A549 (cell line): ENCODE results near the gene AGRN. TPM values are rescaled to one million over a fixed set of nuclear protein-coding genes. Genes with fewer than 3 reads are reported as not detected.

Experiments
- ATAC-seq, 2 experiments: fragments of 200-7000 bp in 1 of 2; fragments of >200 bp in 1 of 2; cut with Nextera tagmentation in 1 of 2; cut with Tn5 transposase in 1 of 2; 3 replicates each; pipeline versions ENCODE4 v1.8.0 to v1.9.1; 2018 to 2020; ENCODE audit warnings: mild to moderate bottlenecking in 1 of 2, moderate library complexity in 1 of 2
- CTCF ChIA-PET: fragments of 300-600 bp; sonication (Branson Sonifier 250); formaldehyde crosslinking; extraction: SDS; loops from one replicate; lab custom pipeline; 2021; ENCODE audit warnings: antibody characterized with exemption, inconsistent platforms; lab: Yijun Ruan, JAX
- POLR2A ChIA-PET: fragments of 350-600 bp; formaldehyde crosslinking; extraction: SDS; loops from one replicate; lab custom pipeline; 2021; ENCODE audit warnings: antibody characterized with exemption, inconsistent platforms; lab: Yijun Ruan, JAX
- DNase-seq, 2 experiments: peaks; one replicate each; pipeline versions ENCODE4 v3.0.0 to v3.0.0-alpha.2; 2011 to 2016; ENCODE audit warnings: low read depth in 1 of 2, low spot score in 1 of 2
- FAIRE-seq: peaks from 2 replicates; lab custom pipeline; 2011; peaks lifted over from hg19 to GRCh38; lab: Jason Lieb, UNC
- H3K27ac ChIP-seq, 2 experiments: fragments of >200 bp; sonication (Bioruptor Twin); formaldehyde crosslinking; 3 replicates each; pipeline ENCODE4 v1.5.1; 2016 to 2017
- H3K4me1 ChIP-seq: fragments of >200 bp; sonication (Bioruptor Twin); formaldehyde crosslinking; 3 replicates; pipeline ENCODE4 v1.6.1; 2016
- H3K4me2 ChIP-seq: fragments of >200 bp; sonication (Bioruptor Twin); formaldehyde crosslinking; 3 replicates; pipeline ENCODE4 v1.6.1; 2016
- H3K4me3 ChIP-seq: fragments of >200 bp; sonication (Bioruptor Twin); formaldehyde crosslinking; 3 replicates; pipeline ENCODE4 v1.5.1; 2016
- H3K9me3 ChIP-seq: fragments of >200 bp; sonication (Bioruptor Twin); formaldehyde crosslinking; 3 replicates; pipeline ENCODE4 v1.6.1; 2016
- ATOH8 ChIP-seq: fragments of 250-450 bp; sonication (Bioruptor Pico); IDR thresholded peaks from 2 replicates; pipeline ENCODE4 v1.5.0; 2020; ENCODE audit warnings: low read depth, mild to moderate bottlenecking, moderate library complexity
- CHD4 ChIP-seq: fragments of 200-600 bp; sonication (generic); IDR thresholded peaks from 2 replicates; pipeline ENCODE4 v1.6.1; 2016; ENCODE audit warnings: antibody characterized with exemption, mild to moderate bottlenecking, borderline replicate concordance
- EHF ChIP-seq: fragments of 250-450 bp; sonication (Bioruptor Pico); IDR thresholded peaks from 2 replicates; pipeline ENCODE4 v1.5.0; 2020; ENCODE audit warnings: mild to moderate bottlenecking
- EP300 ChIP-seq, 2 experiments: fragments of >200 bp; sonication (Bioruptor Twin); formaldehyde crosslinking; IDR thresholded peaks; 2 replicates in 1 of 2; 3 replicates in 1 of 2; pipeline ENCODE4 v1.6.1; 2016 to 2017
- FOSL2 ChIP-seq, 2 experiments: fragments of 450-650 bp in 1 of 2; fragments of >200 bp in 1 of 2; sonication (Bioruptor Twin) in 1 of 2; formaldehyde crosslinking; IDR thresholded peaks; 2 replicates each; pipeline versions ENCODE4 v1.5.0 to v1.6.1; 2016 to 2020; ENCODE audit warnings: mild to moderate bottlenecking in 1 of 2, moderate library complexity in 1 of 2
- HEYL ChIP-seq: fragments of 250-450 bp; sonication (Bioruptor Pico); IDR thresholded peaks from 2 replicates; pipeline ENCODE4 v1.8.0; 2021; ENCODE audit warnings: mild to moderate bottlenecking, moderate library complexity
- KDM5A ChIP-seq: fragments of 200-600 bp; sonication (generic); IDR thresholded peaks from 2 replicates; pipeline ENCODE4 v1.6.1; 2016; ENCODE audit warnings: antibody characterized with exemption, mild to moderate bottlenecking
- MAFK ChIP-seq: fragments of 450-650 bp; IDR thresholded peaks from 2 replicates; pipeline ENCODE4 v1.6.1; 2014; ENCODE audit not compliant: partially characterized antibody
- MYC ChIP-seq: IDR thresholded peaks from 2 replicates; pipeline ENCODE4 v1.6.1; 2012; ENCODE audit warnings: mild to moderate bottlenecking, inconsistent platforms, low read length, improper control_type of control experiment, borderline replicate concordance
- NFE2L2 ChIP-seq: fragments of 150-350 bp; conservative IDR thresholded peaks from 2 replicates; pipeline ENCODE4 v1.6.1; 2014; ENCODE audit warnings: low read length
- NR3C1 ChIP-seq: fragments of >200 bp; sonication (Bioruptor Twin); formaldehyde crosslinking; IDR thresholded peaks from 3 replicates; pipeline ENCODE4 v1.6.1; 2017
- PBX3 ChIP-seq: IDR thresholded peaks from 2 replicates; pipeline ENCODE4 v1.6.1; 2012
- POLR2AphosphoS2 ChIP-seq: conservative IDR thresholded peaks from 2 replicates; pipeline ENCODE4 v1.6.1; 2012; ENCODE audit warnings: low read length, improper control_type of control experiment, inconsistent platforms
- RAD21 ChIP-seq, 2 experiments: fragments of >200 bp in 1 of 2; sonication (Bioruptor Twin) in 1 of 2; formaldehyde crosslinking in 1 of 2; IDR thresholded peaks in 1 of 2; conservative IDR thresholded peaks in 1 of 2; 2 replicates in 1 of 2; 3 replicates in 1 of 2; pipeline ENCODE4 v1.6.1; 2012 to 2018; ENCODE audit warnings: inconsistent platforms in 1 of 2
- RFX5 ChIP-seq: fragments of 450-650 bp; IDR thresholded peaks from 2 replicates; pipeline ENCODE4 v1.7.1; 2014; ENCODE audit warnings: antibody characterized with exemption, mild to moderate bottlenecking, moderate library complexity
- ZFP36 ChIP-seq: fragments of 450-650 bp; IDR thresholded peaks from 2 replicates; pipeline ENCODE4 v1.6.1; 2014; ENCODE audit warnings: borderline replicate concordance; ENCODE audit not compliant: partially characterized antibody
- WGBS: methylation state at CpG from one replicate; pipeline ENCODE4 v1.1.6; 2017; ENCODE audit errors: missing lambda C conversion rate; 5-methylcytosine and 5-hydroxymethylcytosine counted together
- polyA plus RNA-seq, 4 experiments: library from polyadenylated mRNA; depleted of rRNA in 3 of 4; stranded (reverse); fragments of >200 nt; fragmentation: RNase III in 1 of 4; extraction: RNeasy Plus Mini Kit Qiagen cat#74134 plus additional on column Dnase treatment in 1 of 4; gene quantifications; 2 replicates in 3 of 4; 3 replicates in 1 of 4; pipeline ENCODE4 v1.2.3, GENCODE V29; 2011 to 2017
- TF ChIP-seq, protein P1 (sequence below): fragments of >200 bp; sonication (Bioruptor Twin); formaldehyde crosslinking; IDR thresholded peaks from 3 replicates; pipeline ENCODE4 v1.5.1; 2016
- TF ChIP-seq, protein P2 (sequence below): fragments of >200 bp; sonication (Bioruptor Twin); formaldehyde crosslinking; IDR thresholded peaks from 3 replicates; pipeline ENCODE4 v1.6.1; 2016
- TF ChIP-seq, protein P3 (sequence below): IDR thresholded peaks from 2 replicates; pipeline ENCODE4 v1.6.1; 2012
- TF ChIP-seq, protein P4 (sequence below): fragments of 450-650 bp; IDR thresholded peaks from 2 replicates; pipeline ENCODE4 v1.6.1; 2014; ENCODE audit warnings: antibody characterized with exemption
- TF ChIP-seq, protein P5 (sequence below): IDR thresholded peaks from 2 replicates; pipeline ENCODE4 v1.6.1; 2012; ENCODE audit warnings: low read depth, borderline replicate concordance
- TF ChIP-seq, protein P6 (sequence below): fragments of >200 bp; sonication (Bioruptor Twin); formaldehyde crosslinking; IDR thresholded peaks from 2 replicates; pipeline ENCODE4 v1.6.1; 2016

The AGRN gene
- polyA plus RNA-seq, 2 of the 4 experiments (the other 2 are of a cell fraction), result 23.9 to 90.9 TPM

DNA sequence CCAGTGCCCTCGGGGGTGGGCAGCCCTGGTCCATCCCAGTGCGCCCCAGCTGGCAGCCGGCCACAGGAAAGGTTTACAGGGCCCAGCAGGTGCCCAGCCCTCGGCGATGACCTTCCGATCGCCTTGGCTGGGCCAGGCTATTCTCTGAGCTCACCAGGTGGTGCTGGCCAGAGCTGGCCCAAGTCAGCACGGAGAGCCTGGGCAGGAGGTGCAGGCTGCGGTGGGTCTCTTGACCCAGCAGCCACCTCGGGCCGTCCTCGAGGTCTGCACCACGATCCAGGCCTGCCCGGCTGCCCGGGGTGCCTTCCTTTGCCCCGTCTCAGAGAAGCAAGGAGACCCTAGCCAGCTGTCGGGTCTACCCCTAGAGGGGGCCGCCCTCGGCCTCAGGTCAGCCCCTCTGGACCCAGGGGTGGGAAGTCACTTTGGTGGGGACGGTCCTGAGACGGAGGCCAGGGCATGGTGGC is 38.4 kb upstream of the AGRN start:
- no peak for FAIRE-seq
- no peak for ATAC-seq
- 100% methylated on average over 2 of the region's 21 CpGs for WGBS
- H3K4me3 ChIP-seq, result no peak overlapping the region
- no peak overlapping the region for H3K27ac ChIP-seq
- POLR2A ChIA-PET, result no interaction called here
- no peaks in the 10 kb centered on the region for H3K9me3 ChIP-seq
- TF ChIP-seq FOSL2 (IDR thresholded peaks at IDR 0.05) (no peak), FOSL2 (CRISPR knock-in tag; IDR thresholded peaks at IDR 0.05) (no peak), POLR2AphosphoS2 (no peak), ATOH8 (CRISPR knock-in tag) (no peak), RFX5 (no peak), NFE2L2 (no peak), RAD21 (conservative IDR thresholded peaks at IDR 0.05 in 1 of 2, IDR thresholded peaks at IDR 0.05 in 1 of 2) (no peak), CHD4 (no peak), EHF (CRISPR knock-in tag) (no peak), KDM5A (no peak), MYC (no peak), ZFP36 (no peak)
- TF ChIP-seq, protein P1, sequence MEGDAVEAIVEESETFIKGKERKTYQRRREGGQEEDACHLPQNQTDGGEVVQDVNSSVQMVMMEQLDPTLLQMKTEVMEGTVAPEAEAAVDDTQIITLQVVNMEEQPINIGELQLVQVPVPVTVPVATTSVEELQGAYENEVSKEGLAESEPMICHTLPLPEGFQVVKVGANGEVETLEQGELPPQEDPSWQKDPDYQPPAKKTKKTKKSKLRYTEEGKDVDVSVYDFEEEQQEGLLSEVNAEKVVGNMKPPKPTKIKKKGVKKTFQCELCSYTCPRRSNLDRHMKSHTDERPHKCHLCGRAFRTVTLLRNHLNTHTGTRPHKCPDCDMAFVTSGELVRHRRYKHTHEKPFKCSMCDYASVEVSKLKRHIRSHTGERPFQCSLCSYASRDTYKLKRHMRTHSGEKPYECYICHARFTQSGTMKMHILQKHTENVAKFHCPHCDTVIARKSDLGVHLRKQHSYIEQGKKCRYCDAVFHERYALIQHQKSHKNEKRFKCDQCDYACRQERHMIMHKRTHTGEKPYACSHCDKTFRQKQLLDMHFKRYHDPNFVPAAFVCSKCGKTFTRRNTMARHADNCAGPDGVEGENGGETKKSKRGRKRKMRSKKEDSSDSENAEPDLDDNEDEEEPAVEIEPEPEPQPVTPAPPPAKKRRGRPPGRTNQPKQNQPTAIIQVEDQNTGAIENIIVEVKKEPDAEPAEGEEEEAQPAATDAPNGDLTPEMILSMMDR, result no peak
- TF ChIP-seq, protein P2, sequence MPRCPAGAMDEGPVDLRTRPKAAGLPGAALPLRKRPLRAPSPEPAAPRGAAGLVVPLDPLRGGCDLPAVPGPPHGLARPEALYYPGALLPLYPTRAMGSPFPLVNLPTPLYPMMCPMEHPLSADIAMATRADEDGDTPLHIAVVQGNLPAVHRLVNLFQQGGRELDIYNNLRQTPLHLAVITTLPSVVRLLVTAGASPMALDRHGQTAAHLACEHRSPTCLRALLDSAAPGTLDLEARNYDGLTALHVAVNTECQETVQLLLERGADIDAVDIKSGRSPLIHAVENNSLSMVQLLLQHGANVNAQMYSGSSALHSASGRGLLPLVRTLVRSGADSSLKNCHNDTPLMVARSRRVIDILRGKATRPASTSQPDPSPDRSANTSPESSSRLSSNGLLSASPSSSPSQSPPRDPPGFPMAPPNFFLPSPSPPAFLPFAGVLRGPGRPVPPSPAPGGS, result no peak
- TF ChIP-seq, protein P3, sequence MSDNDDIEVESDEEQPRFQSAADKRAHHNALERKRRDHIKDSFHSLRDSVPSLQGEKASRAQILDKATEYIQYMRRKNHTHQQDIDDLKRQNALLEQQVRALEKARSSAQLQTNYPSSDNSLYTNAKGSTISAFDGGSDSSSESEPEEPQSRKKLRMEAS, result no peak
- TF ChIP-seq, protein P4, sequence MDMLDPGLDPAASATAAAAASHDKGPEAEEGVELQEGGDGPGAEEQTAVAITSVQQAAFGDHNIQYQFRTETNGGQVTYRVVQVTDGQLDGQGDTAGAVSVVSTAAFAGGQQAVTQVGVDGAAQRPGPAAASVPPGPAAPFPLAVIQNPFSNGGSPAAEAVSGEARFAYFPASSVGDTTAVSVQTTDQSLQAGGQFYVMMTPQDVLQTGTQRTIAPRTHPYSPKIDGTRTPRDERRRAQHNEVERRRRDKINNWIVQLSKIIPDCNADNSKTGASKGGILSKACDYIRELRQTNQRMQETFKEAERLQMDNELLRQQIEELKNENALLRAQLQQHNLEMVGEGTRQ, result no peak
- TF ChIP-seq, protein P5, sequence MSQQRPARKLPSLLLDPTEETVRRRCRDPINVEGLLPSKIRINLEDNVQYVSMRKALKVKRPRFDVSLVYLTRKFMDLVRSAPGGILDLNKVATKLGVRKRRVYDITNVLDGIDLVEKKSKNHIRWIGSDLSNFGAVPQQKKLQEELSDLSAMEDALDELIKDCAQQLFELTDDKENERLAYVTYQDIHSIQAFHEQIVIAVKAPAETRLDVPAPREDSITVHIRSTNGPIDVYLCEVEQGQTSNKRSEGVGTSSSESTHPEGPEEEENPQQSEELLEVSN, result no peak
- TF ChIP-seq, protein P6, sequence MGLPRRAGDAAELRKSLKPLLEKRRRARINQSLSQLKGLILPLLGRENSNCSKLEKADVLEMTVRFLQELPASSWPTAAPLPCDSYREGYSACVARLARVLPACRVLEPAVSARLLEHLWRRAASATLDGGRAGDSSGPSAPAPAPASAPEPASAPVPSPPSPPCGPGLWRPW, result no peak
- TF ChIP-seq, all 56 proteins: peak for 0
- no peak overlapping the region for H3K4me2 ChIP-seq
- CTCF ChIA-PET, result interaction anchor here (1.0 to 7.6 kb wide), 8 partner anchors 8 to 324 kb away, joined by 3 to 126 read pairs (median 10); no protein-coding TSS in a partner anchor
- no peaks in the 10 kb centered on the region for H3K4me1 ChIP-seq
- no peak for DNase-seq

DNA sequence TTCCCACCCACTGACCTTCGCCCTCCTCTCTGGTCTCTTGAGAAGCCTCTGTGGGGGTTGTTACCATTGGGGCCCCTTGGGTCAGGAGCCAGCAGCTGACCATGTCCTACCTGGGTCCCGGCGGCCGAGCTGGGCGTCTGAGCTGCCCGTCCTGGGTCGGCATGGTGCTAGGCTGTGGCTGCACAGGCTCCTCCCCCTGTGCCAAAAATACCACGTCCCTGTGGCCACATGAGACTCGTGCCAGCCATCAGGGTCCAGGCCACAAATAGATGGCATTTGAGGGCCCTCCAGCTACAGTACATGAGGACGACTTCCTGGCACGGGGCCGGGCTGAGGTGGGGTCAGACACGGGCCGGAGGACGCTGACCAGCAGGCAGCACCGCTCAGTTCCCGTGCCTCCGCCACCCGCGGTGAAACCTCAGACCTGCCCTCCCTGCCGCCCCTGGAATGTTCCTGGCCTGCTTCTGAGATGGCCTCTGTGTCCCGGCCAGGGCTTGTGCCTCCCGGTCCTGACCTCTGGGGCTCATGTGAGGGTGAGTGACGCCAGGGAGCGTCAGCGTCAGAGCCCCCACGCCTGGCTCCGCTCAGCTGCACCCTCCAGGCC is 37.9 kb upstream of the AGRN start, which contains the start of gene PERM1:
PERM1 (minus strand) TSS at position 139 of the 604 bp plus-strand sequence. CDS start 1,064 bp downstream, outside the sequence.
- WGBS, result 80% methylated on average over 3 of the region's 28 CpGs
- FAIRE-seq, result no peak

More for the DNA sequence above, 37.9 kb upstream of the AGRN start, which contains the start of gene PERM1:
- no peak for ATAC-seq
- no peak for DNase-seq
- Histone ChIP-seq H3K27ac (no peak within 1 kb of the TSS), H3K4me2 (no peak within 1 kb of the TSS), H3K9me3 (no peaks in the 10 kb centered on the region), H3K4me3 (no peak within 1 kb of the TSS), H3K4me1 (no peaks in the 10 kb centered on the region)
- ChIA-PET POLR2A (no interaction called here), CTCF (interaction anchor here (0.8 to 7.6 kb wide), 10 partner anchors 12 to 309 kb away, joined by 3 to 126 read pairs (median 18); partner anchors contain the start of genes HES4 and ISG15)
- no peak for TF ChIP-seq HEYL (CRISPR knock-in tag)
- TF ChIP-seq PBX3, result no peak
- no peak for TF ChIP-seq EP300 (IDR thresholded peaks at IDR 0.05)
- no peak for TF ChIP-seq NR3C1
- TF ChIP-seq, protein P1, result no peak
- no peak for TF ChIP-seq MAFK
